NCI-H526 (cell line): ENCODE measurements around the gene DNAAF8.
"Not testable (repeated sequence)": the region's sequence is repeated elsewhere in the genome, so short reads cannot be mapped to it uniquely, and the experiment has no call there.

Experiments used
- DNase-seq, 2 experiments: peaks; one replicate each; lab custom pipeline; 2025; lab: John Stamatoyannopoulos, UW

DNAAF8 gene

GRCh38 chr16:4783251-4783950 lies 49.1 kb downstream of the DNAAF8 start:
- no peak for DNase-seq

- DNase-seq: no peak
Observed at GRCh38 chr16:4783951-4784336, 49.6 kb downstream of the DNAAF8 start.

- not testable (repeated sequence) for DNase-seq
Observed at GRCh38 chr16:4784444-4784987, 50.2 kb downstream of the DNAAF8 start.

- DNase-seq: no peak
Observed at GRCh38 chr16:4785758-4786433, 51.6 kb downstream of the DNAAF8 start.

GRCh38 chr16:4787068-4787467 lies 52.7 kb downstream of the DNAAF8 start:
- DNase-seq: no peak

GRCh38 chr16:4787627-4788482 lies 53.5 kb downstream of the DNAAF8 start, which contains the start of gene SEPTIN12:
Gene SEPTIN12, minus strand, starts transcription at chr16:4788345. Its CDS starts 700 bp downstream, at chr16:4787645.
- DNase-seq: no peak

GRCh38 chr16:4788489-4788889 lies 54.2 kb downstream of the DNAAF8 start:
- DNase-seq: no peak

- DNase-seq: no peak
Observed at GRCh38 chr16:4788910-4789309, 54.6 kb downstream of the DNAAF8 start.

GRCh38 chr16:4790261-4790660 lies 55.9 kb downstream of the DNAAF8 start:
- no peak for DNase-seq

GRCh38 chr16:4790871-4791270 lies 56.5 kb downstream of the DNAAF8 start:
- DNase-seq: no peak

GRCh38 chr16:4792951-4793513 lies 58.7 kb downstream of the DNAAF8 start:
- no peak for DNase-seq

GRCh38 chr16:4795181-4795827 lies 61.0 kb downstream of the DNAAF8 start, which contains the start of gene SMIM22:
Gene SMIM22, plus strand, starts transcription at chr16:4795369. Its CDS starts 366 bp downstream, at chr16:4795735.
- peak; percentile 41 to 70 for DNase-seq

GRCh38 chr16:4795828-4796572 lies 61.7 kb downstream of the DNAAF8 start:
- no peak for DNase-seq

- DNase-seq: no peak
Observed at GRCh38 chr16:4796982-4797804, 62.9 kb downstream of the DNAAF8 start.

- DNase-seq: no peak
Observed at GRCh38 chr16:4797805-4798252, 63.5 kb downstream of the DNAAF8 start.

GRCh38 chr16:4798456-4798855 lies 64.1 kb downstream of the DNAAF8 start:
- DNase-seq: no peak
